IPS-NIHi11 (cell line): ENCODE results near the gene C11orf54.
"Not testable (repeated sequence)": the region's sequence is repeated elsewhere in the genome, so short reads cannot be mapped to it uniquely, and the experiment has no call there.

Experiments used
- DNase-seq: peaks from one replicate; pipeline ENCODE4 v3.0.0; 2012; ENCODE audit warnings: mixed read lengths, low spot score

Gene C11orf54

DNA sequence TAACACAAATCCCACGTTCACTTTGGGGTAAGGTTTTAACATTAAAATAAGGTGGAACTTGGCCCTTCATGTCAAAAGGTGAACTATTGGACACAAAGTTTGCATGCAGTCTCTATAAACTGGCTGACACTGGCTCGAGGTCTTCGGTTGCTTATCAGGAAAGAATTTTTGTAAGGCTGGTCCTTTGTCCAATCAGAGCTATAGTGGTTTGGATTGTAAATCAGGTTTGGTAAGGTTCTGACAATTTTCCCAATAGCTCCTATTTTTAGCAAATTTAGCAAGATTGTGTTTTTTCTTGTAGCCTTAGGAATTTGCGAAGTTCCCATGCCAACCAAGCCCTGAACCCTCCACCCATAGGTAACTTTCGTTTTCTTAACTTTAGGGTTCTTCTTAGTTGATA is 25.0 kb downstream of the C11orf54 start:
- no peak for DNase-seq

DNA sequence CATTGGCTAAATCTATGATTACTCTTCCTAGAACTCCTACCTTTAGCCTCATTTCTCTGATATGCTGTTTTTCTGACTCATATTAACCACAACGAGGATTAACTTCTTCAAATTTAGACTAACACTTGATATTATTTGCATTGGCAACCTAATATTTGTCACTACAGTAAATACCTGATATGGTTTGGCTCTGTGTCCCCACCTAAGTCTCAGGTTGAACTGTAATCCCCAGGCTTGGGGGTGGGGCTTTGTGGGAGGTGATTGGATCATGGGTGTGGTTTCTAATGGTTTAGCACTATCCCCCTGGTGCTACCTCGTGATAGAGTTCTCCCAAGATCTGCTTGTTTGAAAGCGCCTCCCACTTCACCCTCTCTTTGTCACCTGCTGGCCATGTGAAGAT is 25.5 kb downstream of the C11orf54 start:
- no peak for DNase-seq

DNA sequence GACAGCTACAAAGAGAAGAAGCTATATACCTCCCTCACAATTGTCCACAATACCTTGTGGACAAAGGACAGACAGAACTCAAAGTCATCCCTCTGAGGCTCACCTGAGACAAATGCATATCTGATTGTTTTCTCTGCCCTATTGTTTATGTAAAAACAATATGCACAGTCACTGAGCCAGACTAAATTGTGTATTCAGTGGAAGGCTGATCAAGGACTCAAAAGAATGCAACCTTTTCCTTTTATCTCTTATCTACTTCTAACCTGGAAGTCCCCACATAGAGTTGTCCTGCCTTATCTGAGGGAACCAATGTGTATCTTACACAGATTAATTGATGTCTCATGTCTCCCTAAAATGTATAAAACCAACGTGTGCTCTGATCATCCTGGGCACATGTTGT is 28.7 kb downstream of the C11orf54 start:
- no peak for DNase-seq

DNA sequence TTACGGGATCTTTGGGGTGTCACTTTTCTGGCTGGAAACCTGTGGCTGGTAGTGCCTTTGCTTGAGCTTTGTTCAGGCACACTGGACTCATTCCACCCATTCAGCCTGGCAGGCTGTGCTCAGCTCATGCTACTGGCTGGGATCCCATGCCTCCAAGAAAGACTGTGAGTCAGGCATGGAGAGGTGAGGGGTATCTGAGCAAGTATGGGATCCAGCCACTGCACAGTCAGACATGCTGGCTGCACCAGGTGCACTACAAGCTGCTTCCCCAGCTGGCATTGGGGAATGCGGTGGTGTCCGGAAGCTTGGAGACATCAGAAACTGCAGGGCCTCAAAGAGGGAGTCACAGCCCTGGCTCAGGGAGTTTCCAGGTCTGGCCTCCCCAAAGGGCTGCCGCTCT is 30.7 kb downstream of the C11orf54 start:
- DNase-seq, result no peak

DNA sequence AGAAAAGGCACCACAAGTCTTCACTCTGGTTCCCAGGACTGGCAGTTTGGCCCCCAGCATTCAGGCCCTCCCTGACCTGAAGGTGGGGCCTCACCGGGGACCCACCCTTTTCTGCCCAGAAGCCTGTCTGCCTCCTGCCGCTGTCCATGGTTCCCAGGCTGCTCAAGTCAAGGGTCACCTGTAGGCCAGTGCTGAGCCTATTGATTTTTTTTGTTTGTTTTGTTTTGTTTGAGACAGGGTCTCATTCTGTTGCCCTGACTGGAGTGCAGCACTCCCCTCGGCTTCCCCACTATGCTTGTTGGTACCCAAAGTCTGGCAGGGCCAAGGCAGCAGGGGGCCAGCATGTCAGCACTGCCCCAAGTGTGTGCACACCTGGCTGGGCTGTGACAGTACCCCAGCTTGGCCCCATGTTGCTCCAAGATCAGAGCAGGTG is 31.6 kb downstream of the C11orf54 start:
- peak; percentile 10 for DNase-seq

DNA sequence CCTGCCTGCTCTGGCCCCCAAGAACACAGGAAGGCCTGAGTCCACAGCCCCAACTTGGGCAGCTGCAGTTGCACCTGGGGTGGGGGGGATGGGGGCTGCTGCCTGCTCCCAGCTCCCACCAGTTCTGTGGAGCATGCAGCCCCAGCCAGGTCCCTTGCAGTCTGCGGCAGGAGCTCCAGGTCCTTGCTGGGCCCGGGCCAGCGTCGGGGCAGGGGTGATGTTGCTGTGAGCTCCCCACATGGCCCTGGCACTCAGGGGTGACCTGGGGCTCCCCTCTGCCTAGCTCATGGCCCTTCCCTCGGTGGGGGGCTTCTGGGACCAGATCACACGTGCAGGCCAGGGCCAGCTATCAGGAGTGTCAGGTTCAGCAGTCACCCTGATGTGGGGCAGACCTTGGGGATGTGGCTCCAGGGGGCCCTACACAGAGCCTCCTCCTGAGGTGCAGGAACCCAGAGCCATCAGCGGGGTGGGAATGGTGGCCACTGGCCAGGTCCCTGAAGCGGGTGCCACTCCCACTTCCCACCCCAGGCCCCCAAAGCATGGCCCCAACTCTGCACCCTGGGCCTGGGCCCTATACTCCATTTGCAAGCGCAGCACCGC is 32.2 kb downstream of the C11orf54 start:
- no peak for DNase-seq

DNA sequence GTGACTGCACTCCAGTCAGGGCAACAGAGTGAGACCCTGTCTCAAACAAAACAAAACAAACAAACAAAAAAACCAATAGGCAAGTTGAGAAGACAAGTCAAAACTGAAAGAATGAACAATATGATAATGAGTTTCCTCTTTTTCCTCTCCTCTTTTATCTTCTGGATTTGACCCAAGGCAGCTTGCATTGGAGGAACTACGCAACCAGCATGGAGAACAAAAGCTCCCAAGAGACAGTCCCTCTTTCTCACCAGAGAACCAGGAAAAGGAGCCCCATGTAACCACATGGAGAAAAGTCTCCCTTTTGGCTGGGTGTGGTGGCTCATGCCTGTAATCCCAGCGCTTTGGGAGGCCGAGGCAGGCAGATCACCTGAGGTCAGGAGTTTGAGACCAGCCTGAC is 33.1 kb downstream of the C11orf54 start:
- not testable (repeated sequence) for DNase-seq

DNA sequence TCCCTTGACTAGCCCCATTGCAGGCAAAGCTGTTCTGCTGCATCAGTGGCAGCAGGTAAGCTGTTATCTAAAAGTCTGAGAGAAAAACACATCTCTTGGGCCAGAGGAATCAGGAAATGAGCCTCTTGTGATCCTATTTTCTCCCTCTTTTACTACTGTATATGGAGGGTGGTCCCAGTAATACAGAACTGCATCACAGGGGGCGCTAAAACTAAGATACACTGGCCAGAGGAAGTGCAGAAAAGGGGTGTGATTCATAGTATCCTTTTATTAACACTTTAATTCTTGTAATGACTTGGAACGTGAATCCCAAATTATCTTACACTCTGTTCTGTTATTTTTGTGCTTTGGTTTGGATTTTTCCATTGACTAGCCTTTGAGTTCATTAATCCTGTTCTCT is 33.8 kb downstream of the C11orf54 start:
- peak; percentile 32 for DNase-seq

DNA sequence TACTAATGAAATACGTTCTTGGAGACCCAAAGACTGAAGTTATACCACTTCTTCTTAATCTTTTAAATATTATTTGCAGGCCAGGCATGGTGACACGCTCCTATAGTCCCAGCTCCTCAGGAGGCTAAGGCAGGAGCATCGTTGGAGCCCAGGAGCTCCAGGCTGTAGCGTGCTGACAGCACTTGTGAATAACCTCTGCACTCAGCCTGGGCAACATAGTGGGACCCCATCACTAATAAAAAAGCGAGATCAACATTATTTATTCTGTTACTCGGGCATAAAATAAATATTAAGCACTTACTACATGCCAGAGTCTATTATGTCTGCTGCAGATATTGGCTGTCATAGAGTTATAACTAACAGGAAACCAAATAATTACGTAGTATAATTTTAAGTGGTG is 41.9 kb downstream of the C11orf54 start:
- DNase-seq, result no peak

DNA sequence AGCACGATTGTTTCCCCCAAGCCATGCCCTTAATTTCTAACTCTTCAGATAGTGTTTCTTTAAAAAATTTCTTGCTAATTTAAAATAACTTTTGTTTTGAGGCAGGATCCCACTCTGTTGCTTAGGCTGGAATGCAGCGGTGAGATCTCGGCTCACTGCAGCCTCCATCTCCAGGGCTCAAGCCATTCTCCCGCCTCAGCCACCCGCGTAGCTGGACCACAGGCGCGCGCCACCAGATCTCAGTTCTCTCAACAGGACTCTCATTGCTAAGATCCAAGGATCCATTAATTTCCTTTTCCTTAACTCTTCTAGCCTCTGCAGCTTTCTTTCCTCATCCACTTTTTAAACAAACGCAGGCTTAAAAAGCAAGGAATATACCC is 42.3 kb downstream of the C11orf54 start:
- DNase-seq, result no peak

DNA sequence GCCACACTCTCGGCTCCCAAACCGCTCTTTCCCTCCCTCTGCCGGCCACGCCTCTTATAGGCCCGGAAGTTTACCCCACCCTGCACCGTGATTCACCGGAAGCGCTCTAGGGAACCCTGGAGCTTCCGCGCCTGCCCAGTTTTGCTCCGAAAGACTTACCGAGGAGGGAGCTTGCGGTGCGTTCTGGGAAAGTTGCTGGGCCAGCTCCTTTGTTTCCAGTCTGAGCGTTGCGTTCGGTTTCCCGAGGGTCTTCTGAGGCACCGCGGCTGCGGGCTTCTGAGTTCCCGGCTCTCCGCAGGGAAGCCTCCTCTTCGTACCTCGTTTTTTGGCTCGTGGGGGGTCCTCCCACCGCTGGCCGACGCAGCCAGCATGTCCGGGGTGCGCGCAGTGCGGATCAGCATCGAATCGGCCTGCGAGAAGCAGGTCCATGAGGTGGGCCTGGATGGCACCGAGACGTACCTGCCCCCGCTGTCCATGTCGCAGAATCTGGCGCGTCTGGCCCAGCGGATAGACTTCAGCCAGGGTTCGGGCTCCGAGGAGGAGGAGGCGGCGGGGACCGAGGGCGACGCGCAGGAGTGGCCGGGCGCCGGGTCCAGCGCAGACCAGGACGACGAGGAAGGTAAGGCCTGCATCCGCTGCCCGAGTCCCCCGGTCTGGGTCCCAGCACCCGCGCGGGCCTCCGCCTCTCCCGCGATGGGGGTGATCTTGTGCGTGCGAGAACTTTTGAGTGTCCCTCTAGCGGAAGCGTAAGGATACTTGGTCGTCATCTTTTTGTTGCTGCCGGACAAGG is 42.9 kb downstream of the C11orf54 start, which contains the start of gene MED17:
MED17 (plus strand) TSS at position 138 of the 790 bp plus-strand sequence; CDS start at position 370, 232 bp downstream.
- peak; percentile 93 for DNase-seq

DNA sequence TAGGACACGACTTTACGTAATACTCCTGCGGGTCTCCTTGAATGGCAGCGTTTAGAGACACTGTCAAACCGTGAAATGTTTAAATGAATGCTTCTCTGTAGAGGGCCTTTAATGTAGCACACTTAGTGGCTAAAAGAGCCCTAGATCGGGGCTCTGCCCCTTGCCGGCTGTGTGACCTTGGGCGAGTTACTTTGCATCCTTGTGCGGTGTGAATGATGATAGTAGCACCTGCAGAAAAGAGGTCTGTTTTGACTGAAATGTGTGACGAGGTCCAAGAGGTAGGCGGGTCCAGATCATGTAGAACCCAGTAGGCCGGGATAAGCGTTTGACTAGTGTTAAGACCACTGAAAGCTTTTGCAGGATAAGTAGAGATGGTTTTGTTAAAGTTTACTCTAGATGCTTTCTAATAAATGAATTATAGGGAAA is 43.5 kb downstream of the C11orf54 start:
- DNase-seq, result peak; percentile 22

DNA sequence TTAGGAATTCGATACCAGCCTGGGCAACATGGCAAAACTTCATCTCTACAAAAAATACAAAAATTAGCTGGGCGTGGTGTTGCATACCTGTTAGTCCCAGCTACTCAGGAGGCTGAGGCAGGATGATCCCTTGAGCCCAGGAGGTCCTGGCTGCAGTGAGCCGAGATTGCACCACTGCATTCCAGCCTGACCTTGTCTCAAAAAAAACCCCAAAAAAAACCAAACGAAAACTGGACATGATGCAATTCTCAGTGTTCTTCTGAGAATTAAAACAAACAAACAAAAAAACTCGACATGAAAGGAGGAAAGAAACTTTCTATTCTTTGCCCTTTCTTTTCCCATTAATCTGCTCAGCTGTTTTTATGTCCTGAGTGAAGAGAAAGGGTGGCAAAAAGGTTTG is 50.0 kb downstream of the C11orf54 start:
- no peak for DNase-seq

DNA sequence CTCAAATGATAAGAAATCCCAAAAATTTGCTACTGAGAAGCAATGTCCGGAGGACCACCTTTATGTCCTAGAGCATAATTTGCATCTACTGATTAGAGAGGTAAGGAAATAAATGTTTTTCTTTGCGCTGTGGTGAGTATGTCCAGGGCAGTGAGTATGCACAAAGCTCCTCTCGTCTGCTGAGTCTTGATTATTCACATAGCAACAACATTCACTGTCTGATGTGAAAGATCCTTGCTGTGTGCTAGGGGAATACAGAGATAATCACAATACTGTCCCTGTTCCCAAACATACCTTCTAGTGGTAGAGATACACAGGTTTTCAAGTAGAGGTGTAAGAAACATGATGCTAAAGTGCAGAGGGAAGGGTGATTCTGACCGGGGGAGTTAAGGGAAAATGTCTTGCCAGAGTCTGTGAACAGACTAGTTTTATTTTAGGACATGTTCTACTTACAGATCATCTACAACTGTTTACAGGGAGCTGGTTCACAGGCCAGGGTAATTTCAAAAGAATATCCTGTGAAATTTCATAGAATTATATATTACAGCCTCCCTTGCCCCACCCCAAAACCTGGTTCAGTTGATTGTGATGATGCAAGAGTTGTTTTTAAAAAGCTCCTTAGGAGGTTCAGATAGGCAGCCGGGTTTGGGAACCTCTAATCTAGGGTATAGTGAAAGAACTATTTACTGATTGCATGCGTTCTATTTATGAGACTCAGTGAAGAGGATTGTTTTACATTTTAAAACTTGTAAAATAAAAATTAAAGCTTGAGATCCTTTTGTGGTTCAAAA is 55.2 kb downstream of the C11orf54 start:
- DNase-seq, result no peak

DNA sequence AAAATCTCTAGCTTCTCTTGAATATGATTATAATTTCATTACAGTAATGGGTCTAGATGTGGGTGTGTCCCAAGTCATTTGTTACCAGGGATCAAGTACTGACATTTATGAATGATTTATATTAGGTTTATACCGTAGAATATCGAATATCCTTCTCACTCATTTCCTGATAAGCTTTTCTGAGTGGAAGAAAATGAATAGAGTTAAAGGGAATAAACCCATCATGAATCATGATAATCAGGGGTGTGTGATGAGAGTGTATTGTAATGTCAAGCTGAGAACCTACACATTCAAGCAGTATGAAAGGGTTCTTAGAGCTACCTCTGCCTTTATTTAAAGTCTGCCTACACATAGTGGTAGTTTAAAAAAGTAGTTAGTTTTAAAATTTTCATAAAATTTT is 59.9 kb downstream of the C11orf54 start:
- no peak for DNase-seq

DNA sequence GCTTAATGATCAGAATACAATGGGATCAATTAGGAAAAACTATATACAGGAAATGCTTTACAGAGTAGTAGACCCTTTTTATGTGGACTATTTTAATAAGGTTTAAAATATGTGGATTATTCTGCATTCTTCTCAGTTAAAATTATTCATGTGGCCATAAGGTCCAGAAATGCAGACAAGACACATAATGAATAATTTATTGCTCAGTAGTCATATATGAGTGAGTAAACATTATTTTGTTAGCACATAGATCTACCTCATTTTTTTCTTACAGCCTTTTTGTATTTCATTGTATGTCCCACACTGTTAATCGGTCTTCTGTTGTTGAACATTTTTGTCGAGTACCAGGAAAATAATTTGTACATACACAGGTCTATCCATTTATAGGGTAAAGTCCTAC is 63.4 kb downstream of the C11orf54 start:
- no peak for DNase-seq

DNA sequence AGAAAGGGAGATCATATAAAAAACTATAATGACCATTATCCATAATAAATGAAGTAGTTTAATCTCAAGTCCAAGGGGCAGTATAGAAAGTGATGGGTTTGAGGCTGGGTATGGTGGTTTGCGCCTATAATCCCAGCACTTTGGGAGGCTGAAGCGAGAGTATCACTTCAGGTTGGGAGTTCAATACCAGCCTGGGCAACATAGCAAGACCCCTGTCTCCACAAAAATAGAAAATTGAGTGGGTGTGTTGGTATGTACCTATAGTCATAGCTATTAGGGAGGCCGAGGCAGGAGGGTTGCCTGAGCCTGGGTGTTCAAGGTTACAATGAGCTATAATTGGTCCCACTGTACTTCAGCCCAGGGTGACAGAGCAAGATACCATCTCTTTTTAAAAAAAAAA is 66.5 kb downstream of the C11orf54 start:
- no peak for DNase-seq

DNA sequence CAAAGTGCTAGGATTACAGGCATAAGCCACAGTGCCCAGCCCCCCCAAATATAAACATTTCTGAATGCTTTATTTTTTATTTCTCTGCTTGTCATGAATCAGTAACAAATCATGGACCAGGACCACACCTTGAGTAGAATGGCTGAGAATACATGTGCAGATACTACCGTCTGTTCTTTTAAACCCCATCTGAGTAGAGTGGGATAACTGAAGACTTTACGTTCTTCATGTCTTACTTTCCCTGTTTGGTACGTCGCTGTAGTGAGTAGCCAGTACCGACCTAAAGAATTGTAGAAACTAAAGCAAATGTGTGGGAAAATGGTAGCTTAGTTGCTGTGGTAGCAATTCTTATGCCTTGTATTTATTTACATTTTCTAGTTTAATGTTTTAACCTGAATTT is 72.5 kb downstream of the C11orf54 start:
- DNase-seq, result no peak
